Measurements from ENCODE around the gene PTPRG.

GRCh38 chr3:62097121-62097520 lies 535.8 kb downstream of the PTPRG start:
- no peak for TF ChIP-seq CTCF (IDR thresholded peaks at IDR 0.05)
- TF ChIP-seq EP300 (IDR thresholded peaks at IDR 0.05): no peak
- no peak for TF ChIP-seq POLR2A (IDR thresholded peaks at IDR 0.05; ENCODE audit: low read depth)

Measured in esophagus muscularis mucosa (tissue), 4 donors.